Sigmoid colon (tissue), 7 donors: ENCODE results near the gene TRPV4. TPM values are rescaled to one million over a fixed set of nuclear protein-coding genes. Genes with fewer than 3 reads are reported as not detected.

Source experiments
- DNase-seq: peaks from one replicate; pipeline ENCODE4 v3.0.0-alpha.2; 2019
- H3K27ac ChIP-seq, 4 donors: fragments of 200-600 bp; sonication (generic); one replicate each; pipeline ENCODE4 v1.5.1; 2016 to 2019; ENCODE audit warnings: mild to moderate bottlenecking in 1 of 4
- H3K27me3 ChIP-seq, 3 donors: fragments of 200-600 bp; sonication (generic); one replicate each; pipeline ENCODE4 v1.5.1; 2019; ENCODE audit warnings: mild to moderate bottlenecking in 1 of 3
- H3K36me3 ChIP-seq, 4 donors: fragments of 200-600 bp; sonication (generic); one replicate each; pipeline ENCODE4 v1.5.1; 2016 to 2019
- H3K4me1 ChIP-seq, 4 donors: fragments of 200-600 bp; sonication (generic); one replicate each; pipeline ENCODE4 v1.5.1; 2017 to 2019
- H3K4me3 ChIP-seq, 4 donors: fragments of 200-600 bp; sonication (generic); one replicate each; pipeline ENCODE4 v1.5.1; 2017 to 2019; ENCODE audit warnings: mild to moderate bottlenecking in 2 of 4, moderate library complexity in 1 of 4
- H3K9me3 ChIP-seq, 4 donors: fragments of 200-600 bp in 3 of 4; sonication (generic) in 3 of 4; one replicate each; pipeline versions ENCODE4 v1.5.1 to v1.6.1; 2013 to 2019
- CTCF ChIP-seq, 4 experiments: fragments of 450-650 bp in 3 of 4; fragments of 200-600 bp in 1 of 4; IDR thresholded peaks; one replicate each; pipeline ENCODE4 v1.5.1; 2016 to 2019; ENCODE audit warnings: antibody characterized with exemption in 4 of 4, mild to moderate bottlenecking in 3 of 4, moderate library complexity in 2 of 4
- EP300 ChIP-seq, 4 donors: sonication (generic); formaldehyde crosslinking; IDR thresholded peaks; one replicate each; pipeline ENCODE4 v1.6.1; 2017; ENCODE audit warnings: antibody characterized with exemption in 4 of 4
- POLR2A ChIP-seq, 2 donors: fragments of 450-650 bp; IDR thresholded peaks; one replicate each; pipeline ENCODE4 v1.6.1; 2016; ENCODE audit warnings: antibody characterized with exemption in 2 of 2, mild to moderate bottlenecking in 2 of 2, moderate library complexity in 2 of 2
- POLR2AphosphoS5 ChIP-seq, 4 donors: sonication (generic); formaldehyde crosslinking; IDR thresholded peaks; one replicate each; pipeline ENCODE4 v1.6.1; 2017; ENCODE audit warnings: antibody characterized with exemption in 4 of 4
- WGBS, 2 donors: extraction: QIAGEN DNeasy Blood & Tissue Kit; methylation state at CpG; one replicate each; pipeline ENCODE4 v1.1.7; 2013; 5-methylcytosine and 5-hydroxymethylcytosine counted together
- intact Hi-C: fragments of 100-400 bp; cut with DNase I; formaldehyde crosslinking; loops from one replicate; pipeline ENCODE4 v1.15.1; 2023
- polyA plus RNA-seq, 3 donors: library from polyadenylated mRNA; stranded (reverse); fragments of 200-250 nt; gene quantifications; one replicate each; pipeline ENCODE4 v1.2.3, GENCODE V29; 2013
- total RNA-seq, 4 donors: library from RNA; depleted of rRNA; stranded (reverse); fragments of >200 nt; gene quantifications; one replicate each; pipeline ENCODE4 v1.1.0, GENCODE V29; 2016
- donor health status: healthy with polysubstance abuse.
- donor health status: Bipolar disorder and iron deficiency.
- donor health status: healthy.

The TRPV4 gene
- total and polyA plus RNA-seq, 7 donors, result 0.14 to 0.60 (median 0.39) TPM; not detected in 1

GRCh38 chr12:109796057-109796456 lies 37.1 kb downstream of the TRPV4 start:
- intact Hi-C loops, result no loop called here
- H3K27ac ChIP-seq, result no peak overlapping the region
- H3K4me1 ChIP-seq, result no peaks in the 10 kb centered on the region
- 49 to 75% methylated on average over 2 of the region's 2 CpGs for WGBS, 2 donors
- H3K27me3 ChIP-seq, result no peaks in the 10 kb centered on the region
- H3K9me3 ChIP-seq, result no peaks in the 10 kb centered on the region
- DNase-seq, result no peak
- TF ChIP-seq CTCF (IDR thresholded peaks at IDR 0.05), result no peak
- no peak for TF ChIP-seq EP300 (IDR thresholded peaks at IDR 0.05)
- no peak for TF ChIP-seq POLR2AphosphoS5 (IDR thresholded peaks at IDR 0.05)
- H3K4me3 ChIP-seq, result no peak overlapping the region
- no peaks in the 10 kb centered on the region for H3K36me3 ChIP-seq

GRCh38 chr12:109795023-109795422 lies 38.2 kb downstream of the TRPV4 start:
- TF ChIP-seq POLR2AphosphoS5 (IDR thresholded peaks at IDR 0.05) (no peak), EP300 (IDR thresholded peaks at IDR 0.05) (no peak)
- no peak overlapping the region for H3K27ac ChIP-seq
- H3K4me1 ChIP-seq, result no peaks in the 10 kb centered on the region
- no peak overlapping the region for H3K4me3 ChIP-seq
- DNase-seq, result no peak
- H3K27me3 ChIP-seq, result no peaks in the 10 kb centered on the region
- no peaks in the 10 kb centered on the region for H3K36me3 ChIP-seq
- intact Hi-C loops, result no loop called here
- no peaks in the 10 kb centered on the region for H3K9me3 ChIP-seq
- 89 to 97% methylated on average over 2 of the region's 2 CpGs for WGBS, 2 donors

- Histone ChIP-seq H3K27me3 (no peaks in the 10 kb centered on the region), H3K36me3 (no peaks in the 10 kb centered on the region), H3K27ac (no peak overlapping the region), H3K9me3 (no peaks in the 10 kb centered on the region), H3K4me1 (no peaks in the 10 kb centered on the region), H3K4me3 (no peak overlapping the region)
- WGBS, 2 donors, result 82 to 89% methylated on average over 26 of the region's 26 CpGs
- TF ChIP-seq EP300 (IDR thresholded peaks at IDR 0.05) (no peak), CTCF (IDR thresholded peaks at IDR 0.05) (no peak), POLR2AphosphoS5 (IDR thresholded peaks at IDR 0.05) (no peak), POLR2A (IDR thresholded peaks at IDR 0.05) (no peak)
- DNase-seq, result no peak
- intact Hi-C loops, result no loop called here
Observed at GRCh38 chr12:109793826-109794501, 39.2 kb downstream of the TRPV4 start.

GRCh38 chr12:109793411-109793810 lies 39.8 kb downstream of the TRPV4 start:
- intact Hi-C loops, result no loop called here
- Histone ChIP-seq H3K4me1 (no peaks in the 10 kb centered on the region), H3K36me3 (no peaks in the 10 kb centered on the region), H3K27me3 (no peaks in the 10 kb centered on the region), H3K27ac (no peak overlapping the region), H3K9me3 (no peaks in the 10 kb centered on the region), H3K4me3 (no peak overlapping the region)
- TF ChIP-seq CTCF (IDR thresholded peaks at IDR 0.05) (no peak), POLR2AphosphoS5 (IDR thresholded peaks at IDR 0.05) (no peak), EP300 (IDR thresholded peaks at IDR 0.05) (no peak), POLR2A (IDR thresholded peaks at IDR 0.05) (no peak)
- WGBS, 2 donors, result 28 to 44% methylated on average over 4 of the region's 4 CpGs
- DNase-seq, result no peak

- H3K36me3 ChIP-seq, result no peaks in the 10 kb centered on the region
- H3K27me3 ChIP-seq, result no peaks in the 10 kb centered on the region
- H3K27ac ChIP-seq, result no peak overlapping the region
- no peaks in the 10 kb centered on the region for H3K4me1 ChIP-seq
- no peak for DNase-seq
- H3K4me3 ChIP-seq, result no peak overlapping the region
- TF ChIP-seq CTCF (IDR thresholded peaks at IDR 0.05) (no peak), POLR2A (IDR thresholded peaks at IDR 0.05) (no peak), POLR2AphosphoS5 (IDR thresholded peaks at IDR 0.05) (no peak), EP300 (IDR thresholded peaks at IDR 0.05) (no peak)
- intact Hi-C loops, result no loop called here
- H3K9me3 ChIP-seq, result no peaks in the 10 kb centered on the region
Observed at GRCh38 chr12:109792992-109793391, 40.2 kb downstream of the TRPV4 start.
